HG03159 (cell line): ENCODE results near the gene MEOX1.

Experiments
- ATAC-seq: cut with Tn5 transposase; IDR thresholded peaks from one replicate; pipeline ENCODE4 v1.9.1; 2021; ENCODE audit warnings: mild to moderate bottlenecking, moderate library complexity; ENCODE audit not compliant: unreplicated experiment

Gene MEOX1

DNA sequence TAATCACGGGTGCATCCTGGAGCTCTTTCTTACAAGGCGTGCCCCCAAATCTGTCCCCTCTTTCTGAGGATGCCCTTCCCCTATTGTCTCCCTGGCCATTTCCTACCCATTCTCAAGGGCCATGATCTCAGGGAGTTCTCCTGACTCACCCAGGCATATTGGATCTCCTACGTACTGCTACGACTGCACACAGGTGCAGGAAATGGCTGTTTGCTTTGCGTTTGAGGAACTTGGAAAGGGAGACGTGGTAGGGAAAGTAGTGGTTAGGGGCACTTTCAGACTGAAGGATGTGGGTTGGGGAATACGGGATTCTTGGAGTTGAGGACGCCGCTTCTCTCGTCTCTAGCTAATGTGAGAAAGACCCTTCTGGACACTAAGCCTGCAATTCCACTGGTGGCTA, 18.7 kb upstream of the MEOX1 start:
- no peak for ATAC-seq

DNA sequence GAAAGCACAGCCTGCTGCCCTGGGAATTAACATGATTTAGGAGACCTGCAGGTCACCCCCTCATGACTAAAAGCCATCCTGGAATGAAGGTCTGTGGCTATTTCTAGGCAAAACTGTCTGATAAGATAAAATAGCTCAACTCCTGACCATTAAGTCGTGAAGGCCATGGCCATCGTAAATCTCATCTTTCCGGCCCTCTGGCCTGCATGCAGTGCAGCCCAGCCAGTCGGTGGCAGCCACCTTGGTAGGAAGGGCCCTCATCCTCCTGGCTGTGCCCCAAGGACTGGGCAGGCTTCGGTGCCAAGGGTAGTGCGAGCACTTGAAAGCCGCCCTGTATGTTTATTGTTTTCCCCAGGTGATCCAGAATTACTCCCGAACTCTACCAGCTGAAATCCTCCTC, 18.2 kb upstream of the MEOX1 start:
- no peak for ATAC-seq

GRCh38 chr17:43679401-43679800, 17.7 kb upstream of the MEOX1 start:
- no peak for ATAC-seq

GRCh38 chr17:43676471-43676870, 14.7 kb upstream of the MEOX1 start:
- ATAC-seq: no peak

DNA sequence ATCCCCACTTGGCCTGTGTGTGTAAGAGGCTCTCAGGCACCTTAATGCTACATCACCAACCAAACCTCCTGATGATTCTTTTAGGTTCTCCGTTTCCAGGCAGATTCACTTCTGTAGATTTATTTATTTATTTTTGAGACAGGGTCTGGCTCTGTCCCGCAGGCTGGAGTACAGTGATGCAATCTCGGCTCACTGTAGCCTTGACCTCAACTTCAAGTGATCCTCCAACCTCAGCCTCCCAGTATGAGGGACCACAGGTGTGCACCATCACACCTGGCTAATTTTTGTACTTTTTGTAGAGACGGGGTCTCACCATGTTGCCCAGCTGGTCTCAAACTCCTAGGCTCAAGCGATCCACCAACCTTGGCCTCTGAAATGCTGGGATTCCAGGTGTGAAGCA, 12.7 kb upstream of the MEOX1 start:
- ATAC-seq: no peak

- ATAC-seq: no peak
Observed at GRCh38 chr17:43673516-43674323, 12.0 kb upstream of the MEOX1 start.

- no peak for ATAC-seq
Observed at GRCh38 chr17:43671755-43672519, 10.2 kb upstream of the MEOX1 start.

DNA sequence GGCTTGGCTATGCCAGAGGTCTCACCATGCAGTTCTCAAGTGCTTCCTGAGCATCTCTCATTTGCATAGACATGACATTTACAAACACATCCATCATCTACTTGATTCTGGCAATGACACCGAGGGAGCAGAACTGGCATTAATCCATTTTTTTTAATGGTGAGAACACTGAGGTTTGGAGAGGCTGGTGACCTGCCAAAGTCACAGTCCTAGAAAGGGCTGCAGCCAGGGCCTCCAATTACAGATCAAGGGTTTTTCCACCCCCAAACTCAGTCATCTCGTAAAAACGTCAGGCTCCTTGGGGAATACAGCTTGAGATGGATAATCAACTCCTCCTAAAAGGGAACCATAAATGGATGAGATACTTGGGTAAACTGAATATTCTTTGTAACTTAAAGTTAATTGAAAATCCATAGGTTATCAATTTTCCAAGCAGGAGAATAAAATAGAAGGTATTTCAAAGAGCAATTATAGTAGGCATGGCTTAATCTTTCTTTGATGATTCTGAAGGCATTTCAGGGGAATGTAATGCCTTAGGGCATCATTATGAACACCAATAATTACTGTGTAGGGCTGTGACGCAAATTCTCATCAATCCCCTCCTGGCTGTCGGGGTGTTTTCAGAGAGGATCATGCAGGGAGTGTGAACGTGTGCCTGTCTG, 9.4 kb upstream of the MEOX1 start:
- no peak for ATAC-seq

DNA sequence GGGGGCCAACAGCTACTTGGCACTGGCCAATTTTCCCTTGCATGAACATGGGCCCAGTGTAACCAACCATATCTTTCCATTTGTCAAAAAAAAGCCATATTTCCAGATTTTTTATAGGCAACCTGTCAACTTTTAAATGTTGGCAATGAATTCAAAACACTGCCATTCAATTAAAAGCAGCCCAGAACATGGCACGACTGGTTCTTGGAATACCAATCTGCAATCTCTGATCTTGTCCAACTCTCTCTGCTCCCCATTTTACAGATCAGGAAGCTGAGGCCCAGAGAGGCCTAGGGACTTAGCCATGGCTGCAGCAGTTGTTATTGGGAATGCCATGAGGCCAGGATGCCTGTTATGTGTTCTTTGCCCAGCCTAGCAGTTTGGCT, 8.9 kb upstream of the MEOX1 start:
- ATAC-seq: no peak

GRCh38 chr17:43669971-43670644, 8.4 kb upstream of the MEOX1 start:
- no peak for ATAC-seq

DNA sequence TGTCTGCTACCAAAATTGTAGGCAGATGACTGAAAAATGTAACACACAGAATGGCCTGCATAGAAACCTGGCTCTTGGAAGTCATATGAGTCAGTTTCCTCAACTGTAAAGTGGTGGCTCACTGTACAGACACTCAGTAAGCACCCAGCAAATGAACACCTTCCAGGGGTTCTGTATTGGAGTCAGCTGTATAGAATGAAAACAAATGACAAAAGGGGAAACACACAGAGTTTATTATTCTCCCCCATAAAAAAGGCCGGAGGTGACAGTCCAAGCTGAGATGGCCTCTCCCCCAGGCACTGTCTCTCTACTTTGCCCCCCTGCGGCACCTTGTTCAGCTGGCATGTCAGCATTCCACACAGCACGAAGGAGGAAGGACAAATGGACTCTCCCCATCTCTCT, 6.2 kb upstream of the MEOX1 start:
- ATAC-seq: no peak

- ATAC-seq: no peak
Observed at GRCh38 chr17:43667506-43667905, 5.8 kb upstream of the MEOX1 start.

- ATAC-seq: no peak
Observed at GRCh38 chr17:43665937-43666236, 4.2 kb upstream of the MEOX1 start.

DNA sequence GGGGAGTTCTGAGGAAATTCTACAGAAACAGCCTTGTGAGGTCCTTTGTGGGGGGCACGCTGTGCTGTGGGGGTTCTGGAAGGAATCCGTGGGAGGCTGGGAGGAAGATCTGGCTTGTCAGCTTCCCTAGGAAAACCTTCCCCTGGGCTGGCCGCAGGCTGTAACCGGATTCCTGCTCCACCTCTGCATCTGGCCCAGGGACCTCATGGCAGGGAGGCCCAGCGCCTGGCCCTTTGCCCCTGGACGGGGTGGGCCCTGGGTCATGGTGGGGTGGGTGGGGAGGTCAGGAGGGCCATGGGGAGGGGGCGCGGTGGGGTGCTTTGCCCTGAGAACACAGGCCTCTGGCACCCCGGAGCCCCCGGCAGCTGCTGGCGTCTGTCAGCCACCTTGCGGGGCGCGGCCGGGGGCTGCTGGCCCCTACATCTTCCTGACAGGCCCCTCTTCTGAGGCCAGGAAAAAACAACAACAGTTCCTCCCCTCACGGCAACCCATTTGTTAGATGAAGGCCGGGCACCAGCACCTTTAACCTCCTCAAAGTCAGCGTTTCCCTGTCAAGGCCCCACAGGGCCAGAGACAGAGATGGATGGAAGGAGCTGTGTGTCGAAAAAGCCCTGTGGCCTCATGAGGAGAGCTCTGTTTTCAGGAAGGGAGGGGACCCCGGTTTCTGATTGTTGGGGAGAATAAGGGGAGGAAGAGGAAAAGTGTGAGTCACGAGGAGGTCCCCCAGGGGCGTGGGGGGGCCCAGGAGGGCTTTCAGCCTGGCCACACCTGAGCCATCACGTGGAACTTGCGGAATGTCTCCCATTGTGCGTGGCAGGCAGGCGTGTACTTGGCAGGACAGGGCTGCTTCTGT, 3.6 kb upstream of the MEOX1 start:
- no peak for ATAC-seq

- ATAC-seq: no peak
Observed at GRCh38 chr17:43664096-43664495, 2.4 kb upstream of the MEOX1 start.

- ATAC-seq: no peak
Observed at GRCh38 chr17:43663383-43663782, 1.7 kb upstream of the MEOX1 start.

- no peak for ATAC-seq
Observed at GRCh38 chr17:43662413-43663141, 855 bp upstream of the MEOX1 start.

DNA sequence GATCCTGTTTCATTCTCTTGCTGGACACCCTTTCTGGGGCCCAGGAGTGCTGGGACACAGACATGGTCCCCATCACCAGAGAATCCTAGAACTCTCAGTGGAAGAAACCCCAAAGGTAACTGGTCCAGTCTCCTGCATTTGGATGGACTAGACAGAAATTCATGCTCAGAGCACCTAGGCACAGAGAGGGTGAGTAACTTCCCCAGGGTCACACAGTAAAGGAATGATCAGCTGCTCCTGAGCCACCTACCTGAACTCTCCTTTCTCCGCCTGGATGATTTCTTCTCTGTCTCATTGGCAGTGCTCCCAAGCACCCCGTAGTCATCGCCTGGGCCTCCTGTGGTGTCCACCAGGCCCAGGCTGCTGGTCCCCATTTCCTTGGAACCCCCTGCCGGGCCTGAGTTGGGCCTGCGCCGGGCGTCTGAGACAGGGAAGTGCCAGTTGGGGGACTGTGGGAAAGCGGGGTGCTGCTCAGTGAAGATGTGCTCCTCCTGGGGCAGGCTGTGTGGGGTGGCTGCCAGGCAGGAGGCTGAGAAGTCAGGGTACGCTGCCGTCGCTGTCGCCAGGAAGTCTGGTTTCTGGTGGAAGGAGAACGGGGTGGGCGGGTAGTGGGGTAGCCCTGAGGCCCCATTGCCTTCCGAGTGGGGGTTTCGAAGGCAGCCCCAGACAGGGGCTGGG, 767 bp downstream of the MEOX1 start:
- no peak for ATAC-seq

DNA sequence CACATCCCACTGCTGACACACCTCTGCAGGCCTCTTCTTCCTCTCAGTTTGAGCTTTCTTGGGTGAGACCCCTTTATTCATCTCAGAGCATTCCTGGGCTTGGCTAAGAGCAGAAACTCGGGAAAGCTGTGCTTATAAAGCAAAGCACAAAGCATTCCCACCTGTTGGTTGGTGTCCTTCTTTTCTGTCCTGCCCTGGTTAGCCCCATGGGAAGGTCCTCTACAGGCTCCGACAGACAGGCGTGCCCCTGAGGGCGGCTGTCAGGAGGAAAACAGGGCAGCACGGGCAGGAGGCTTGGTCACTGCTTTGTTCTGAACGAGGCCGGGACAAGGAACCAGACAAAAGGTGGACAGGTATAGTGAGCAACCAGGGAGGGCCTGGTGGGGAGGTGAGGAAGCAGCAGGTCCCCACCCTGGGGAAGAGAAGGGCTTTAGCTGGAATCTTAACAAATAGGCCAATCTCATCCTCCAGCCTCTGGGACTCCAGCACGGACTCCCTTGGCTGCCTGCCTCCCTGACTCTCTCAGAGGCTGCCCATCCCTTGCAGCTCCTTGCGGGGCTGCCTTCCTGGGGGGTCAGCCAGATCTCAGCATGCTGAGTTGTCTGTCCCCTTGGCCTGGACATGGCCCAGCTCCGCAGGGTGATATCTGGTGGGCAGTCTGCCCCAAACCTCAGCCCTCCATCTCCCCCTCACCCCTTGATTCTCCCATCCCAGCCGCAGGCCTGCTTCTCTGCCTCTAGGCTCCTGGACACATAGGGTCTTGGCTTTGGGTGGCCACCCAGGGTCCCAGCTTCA, 1.7 kb downstream of the MEOX1 start:
- no peak for ATAC-seq
